ENCODE data around the gene ADAMTS14. TPM values are rescaled to one million over a fixed set of nuclear protein-coding genes. Genes with fewer than 3 reads are reported as not detected.
"Not testable (repeated sequence)": the region's sequence is repeated elsewhere in the genome, so short reads cannot be mapped to it uniquely, and the experiment has no call there.

ADAMTS14 gene
- total RNA-seq, 1 experiment from 2014 or later = not detected

DNA sequence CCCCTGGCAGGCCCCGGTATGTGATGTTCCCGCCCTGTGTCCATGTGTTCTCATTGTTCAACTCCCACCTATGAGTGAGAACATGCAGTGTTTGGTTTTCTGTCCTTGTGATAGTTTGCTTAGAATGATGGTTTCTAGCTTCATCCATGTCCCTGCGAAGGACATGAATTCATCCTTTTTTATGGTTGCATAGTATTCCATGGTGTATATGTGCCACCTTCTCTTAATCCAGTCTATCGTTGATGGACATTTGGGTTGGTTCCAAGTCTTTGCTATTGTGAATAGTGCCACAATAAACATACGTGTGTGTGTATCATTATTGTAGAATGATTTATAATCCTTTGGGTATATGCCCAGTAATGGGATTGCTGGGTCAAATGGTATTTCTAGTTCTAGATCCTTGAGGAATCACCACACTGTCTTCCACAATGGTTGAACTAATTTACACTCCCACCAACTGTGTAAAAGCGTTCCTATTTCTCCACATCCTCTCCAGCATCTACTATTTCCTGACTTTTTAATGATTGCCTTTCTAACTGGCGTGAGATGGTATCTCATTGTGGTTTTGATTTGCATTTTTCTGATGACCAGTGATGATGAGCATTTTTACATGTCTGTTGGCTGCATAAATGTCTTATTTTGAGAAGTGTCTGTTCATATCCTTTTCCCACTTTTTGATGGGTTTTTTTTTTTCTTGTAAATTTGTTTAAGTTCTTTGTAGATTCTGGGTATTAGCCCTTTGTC, 32.5 kb upstream of the ADAMTS14 start:
- intact Hi-C loops (cut with micrococcal nuclease; ENCODE audit: unreplicated experiment); H3K36me3 Mint-ChIP-seq (ENCODE audit: insufficient read depth, unreplicated experiment); H3K4me3 Mint-ChIP-seq (ENCODE audit: unreplicated experiment); H3K4me3 ChIP-seq (ENCODE audit: low read depth, low read length); H3K9me3 ChIP-seq; H3K27ac Mint-ChIP-seq (ENCODE audit: unreplicated experiment); DNase-seq; H3K4me1 ChIP-seq; H3K9me3 Mint-ChIP-seq (ENCODE audit: unreplicated experiment); POLR2A ChIA-PET; H3K36me3 ChIP-seq (ENCODE audit: control insufficient read depth, insufficient read depth, low read length); BruUV-seq (replicated peaks); CTCF ChIA-PET; H3K4me1 Mint-ChIP-seq (ENCODE audit: low read depth, unreplicated experiment); H3K27me3 ChIP-seq (replicated peaks; ENCODE audit: control insufficient read depth, insufficient read depth, low read length): not testable (repeated sequence)
- H3K27me3 Mint-ChIP-seq (ENCODE audit: insufficient read depth, unreplicated experiment) = peaks cover 19% of the 10 kb centered on the region

DNA sequence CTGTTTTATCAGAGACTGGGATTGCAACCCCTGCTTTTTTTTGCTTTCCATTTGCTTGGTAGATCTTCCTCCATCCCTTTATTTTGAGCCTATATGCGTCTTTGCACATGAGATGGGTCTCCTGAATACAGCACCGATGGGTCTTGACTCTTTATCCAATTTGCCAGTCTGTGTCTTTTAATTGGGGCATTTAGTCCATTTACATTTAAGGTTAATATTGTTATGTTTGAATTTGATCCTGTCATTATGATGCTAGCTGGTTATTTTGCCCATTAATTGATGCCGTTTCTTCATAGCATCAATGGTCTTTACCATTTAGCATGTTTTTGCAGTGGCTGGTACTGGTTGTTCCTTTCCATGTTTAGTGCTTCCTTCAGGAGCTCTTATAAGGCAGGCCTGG, 29.0 kb upstream of the ADAMTS14 start:
- H3K9me3 Mint-ChIP-seq (ENCODE audit: unreplicated experiment); POLR2A ChIA-PET; intact Hi-C loops (cut with micrococcal nuclease; ENCODE audit: unreplicated experiment); H3K27me3 ChIP-seq (replicated peaks; ENCODE audit: control insufficient read depth, insufficient read depth, low read length); CTCF ChIA-PET; H3K36me3 ChIP-seq (ENCODE audit: control insufficient read depth, insufficient read depth, low read length); H3K27ac Mint-ChIP-seq (ENCODE audit: unreplicated experiment); H3K36me3 Mint-ChIP-seq (ENCODE audit: insufficient read depth, unreplicated experiment); H3K4me3 Mint-ChIP-seq (ENCODE audit: unreplicated experiment); H3K4me1 Mint-ChIP-seq (ENCODE audit: low read depth, unreplicated experiment); H3K4me3 ChIP-seq (ENCODE audit: low read depth, low read length); BruUV-seq (replicated peaks); DNase-seq; H3K4me1 ChIP-seq: not testable (repeated sequence)
- peaks cover 10% of the 10 kb centered on the region for H3K9me3 ChIP-seq
- peaks cover 19% of the 10 kb centered on the region for H3K27me3 Mint-ChIP-seq (ENCODE audit: insufficient read depth, unreplicated experiment)

DNA sequence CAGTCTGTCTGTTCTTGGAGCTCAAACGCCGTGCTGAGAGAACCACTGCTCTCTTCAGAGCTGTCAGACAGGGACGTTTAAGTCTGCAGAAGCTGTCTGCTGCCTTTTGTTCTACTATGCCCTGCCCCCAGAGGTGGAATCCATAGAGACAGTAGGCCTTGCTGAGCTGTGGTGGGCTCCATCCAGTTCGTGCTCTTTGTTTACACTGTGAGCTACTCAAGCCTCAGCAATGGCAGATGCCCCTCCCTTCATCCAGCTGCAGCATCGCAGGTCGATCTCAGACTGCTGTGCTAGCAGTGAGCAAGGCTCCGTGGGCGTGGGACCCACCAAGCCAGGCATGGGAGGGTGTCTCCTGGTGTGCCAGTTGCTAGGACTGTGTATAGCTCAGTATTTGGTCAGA, 27.3 kb upstream of the ADAMTS14 start:
- peaks cover 19% of the 10 kb centered on the region for H3K27me3 Mint-ChIP-seq (ENCODE audit: insufficient read depth, unreplicated experiment)
- H3K36me3 ChIP-seq (ENCODE audit: control insufficient read depth, insufficient read depth, low read length); H3K4me3 Mint-ChIP-seq (ENCODE audit: unreplicated experiment); H3K4me1 Mint-ChIP-seq (ENCODE audit: low read depth, unreplicated experiment); H3K27me3 ChIP-seq (replicated peaks; ENCODE audit: control insufficient read depth, insufficient read depth, low read length); DNase-seq; intact Hi-C loops (cut with micrococcal nuclease; ENCODE audit: unreplicated experiment); POLR2A ChIA-PET; H3K4me3 ChIP-seq (ENCODE audit: low read depth, low read length); H3K4me1 ChIP-seq; BruUV-seq (replicated peaks); H3K36me3 Mint-ChIP-seq (ENCODE audit: insufficient read depth, unreplicated experiment); H3K27ac Mint-ChIP-seq (ENCODE audit: unreplicated experiment): not testable (repeated sequence)
- H3K9me3 ChIP-seq = peaks cover 25% of the 10 kb centered on the region
- peaks cover 19% of the 10 kb centered on the region for H3K9me3 Mint-ChIP-seq (ENCODE audit: unreplicated experiment)
- CTCF ChIA-PET = interaction anchor here (1.0 kb wide), 1 partner anchor 258 kb away, joined by 5 read pairs; no protein-coding TSS in a partner anchor

DNA sequence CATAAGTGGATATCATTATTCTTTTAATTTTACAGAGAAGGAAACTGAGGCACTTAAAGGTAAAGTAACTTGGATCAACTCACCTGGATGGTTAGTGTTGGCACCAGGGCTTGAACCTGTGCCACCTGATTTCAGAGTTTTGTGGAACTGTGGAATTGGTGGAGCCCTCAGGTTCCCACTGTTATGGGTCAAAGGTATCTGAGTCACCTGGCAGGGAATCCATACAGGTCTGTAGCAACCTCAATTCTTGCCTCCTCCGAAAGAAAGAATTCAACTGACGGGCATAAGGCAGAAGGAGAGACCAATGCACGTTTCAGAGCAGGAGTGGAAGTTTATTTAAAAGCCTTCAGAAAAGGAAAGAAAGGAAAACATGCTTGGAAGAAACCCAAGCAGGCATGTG, 25.2 kb upstream of the ADAMTS14 start:
- BruUV-seq (replicated peaks) = no TSS peak
- TF ChIP-seq, protein P1, sequence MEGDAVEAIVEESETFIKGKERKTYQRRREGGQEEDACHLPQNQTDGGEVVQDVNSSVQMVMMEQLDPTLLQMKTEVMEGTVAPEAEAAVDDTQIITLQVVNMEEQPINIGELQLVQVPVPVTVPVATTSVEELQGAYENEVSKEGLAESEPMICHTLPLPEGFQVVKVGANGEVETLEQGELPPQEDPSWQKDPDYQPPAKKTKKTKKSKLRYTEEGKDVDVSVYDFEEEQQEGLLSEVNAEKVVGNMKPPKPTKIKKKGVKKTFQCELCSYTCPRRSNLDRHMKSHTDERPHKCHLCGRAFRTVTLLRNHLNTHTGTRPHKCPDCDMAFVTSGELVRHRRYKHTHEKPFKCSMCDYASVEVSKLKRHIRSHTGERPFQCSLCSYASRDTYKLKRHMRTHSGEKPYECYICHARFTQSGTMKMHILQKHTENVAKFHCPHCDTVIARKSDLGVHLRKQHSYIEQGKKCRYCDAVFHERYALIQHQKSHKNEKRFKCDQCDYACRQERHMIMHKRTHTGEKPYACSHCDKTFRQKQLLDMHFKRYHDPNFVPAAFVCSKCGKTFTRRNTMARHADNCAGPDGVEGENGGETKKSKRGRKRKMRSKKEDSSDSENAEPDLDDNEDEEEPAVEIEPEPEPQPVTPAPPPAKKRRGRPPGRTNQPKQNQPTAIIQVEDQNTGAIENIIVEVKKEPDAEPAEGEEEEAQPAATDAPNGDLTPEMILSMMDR (IDR thresholded peaks at IDR 0.05; ENCODE audit: insufficient read depth in 1 of 2, low read depth in 1 of 2, low read length in 1 of 2, severe bottlenecking in 1 of 2, unreplicated experiment in 1 of 2) = no peak
- no peak overlapping the region for H3K27ac Mint-ChIP-seq (ENCODE audit: unreplicated experiment)
- H3K4me1 Mint-ChIP-seq (ENCODE audit: low read depth, unreplicated experiment) = no peaks in the 10 kb centered on the region
- H3K4me3 Mint-ChIP-seq (ENCODE audit: unreplicated experiment) = no peak overlapping the region
- Histone ChIP-seq H3K9me3 (peaks cover 37% of the 10 kb centered on the region), H3K4me1 (no peaks in the 10 kb centered on the region), H3K4me3 (ENCODE audit: low read depth, low read length) (no peak overlapping the region), H3K27me3 (replicated peaks; ENCODE audit: control insufficient read depth, insufficient read depth, low read length) (no peaks in the 10 kb centered on the region), H3K36me3 (ENCODE audit: control insufficient read depth, insufficient read depth, low read length) (no peaks in the 10 kb centered on the region)
- H3K27me3 Mint-ChIP-seq (ENCODE audit: insufficient read depth, unreplicated experiment) = peaks cover 19% of the 10 kb centered on the region
- H3K36me3 Mint-ChIP-seq (ENCODE audit: insufficient read depth, unreplicated experiment) = no peaks in the 10 kb centered on the region
- no peak for DNase-seq
- intact Hi-C loops (cut with micrococcal nuclease; ENCODE audit: unreplicated experiment) = no loop called here
- CTCF ChIA-PET = no interaction called here
- POLR2A ChIA-PET = no interaction called here
- peaks cover 39% of the 10 kb centered on the region for H3K9me3 Mint-ChIP-seq (ENCODE audit: unreplicated experiment)

Data from Caco-2 (cell line).